ENCODE measurements around the gene PDE3B. TPM values are rescaled to one million over a fixed set of nuclear protein-coding genes. Genes with fewer than 3 reads are reported as not detected.

PDE3B gene
- polyA plus RNA-seq, 1 donor (not counting 4 experiments of a cell fraction or from before 2014, with no cell fraction given), result 0.01 TPM

DNA sequence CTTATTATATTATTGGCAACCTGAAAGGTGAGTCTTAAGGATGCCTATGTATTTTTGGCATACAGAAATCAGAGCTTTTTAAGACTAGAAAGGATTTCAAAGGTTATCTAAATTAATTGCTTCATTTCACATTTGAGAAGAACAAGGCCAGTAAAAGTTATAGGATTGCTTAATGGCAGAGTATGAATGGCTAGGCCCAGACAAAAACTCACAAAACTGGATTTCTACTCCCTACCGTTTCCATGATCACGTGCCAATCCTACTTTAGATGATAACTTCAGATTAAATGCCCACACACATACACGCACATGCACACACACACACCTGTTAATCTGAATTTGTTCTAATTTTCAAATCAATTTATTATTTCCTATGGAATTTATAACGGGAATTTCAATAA is 1.8 kb upstream of the PDE3B start:
- FAIRE-seq (no peak), DNase-seq (ENCODE audit: low read depth, low spot score) (no peak)
- Histone ChIP-seq H3K79me2 (ENCODE audit: control insufficient read depth, insufficient read depth, low read length) (no peaks in the 10 kb centered on the region), H3K27me3 (ENCODE audit: control insufficient read depth, extremely low read depth, insufficient read depth, low read length) (peaks cover 39% of the 10 kb centered on the region), H4K20me1 (ENCODE audit: control insufficient read depth, extremely low read depth, insufficient read depth, low read length) (no peaks in the 10 kb centered on the region), H3K4me3 (ENCODE audit: control insufficient read depth in 2 of 3, extremely low read depth in 1 of 3, insufficient read depth in 2 of 3, low read depth in 1 of 3, low read length in 3 of 3) (no peak overlapping the region), H3K27ac (ENCODE audit: control insufficient read depth, insufficient read depth, low read length) (no peak overlapping the region), H3K9ac (ENCODE audit: control insufficient read depth, extremely low read depth, insufficient read depth, low read length) (no peak overlapping the region), H3K4me1 (ENCODE audit: control insufficient read depth, extremely low read depth, insufficient read depth, low read length) (peaks cover 12% of the 10 kb centered on the region), H3K9me3 (ENCODE audit: control insufficient read depth, low read depth, low read length) (no peaks in the 10 kb centered on the region), H3K9me1 (ENCODE audit: control insufficient read depth, extremely low read depth, insufficient read depth, low read length) (no peaks in the 10 kb centered on the region), H3K36me3 (ENCODE audit: control insufficient read depth in 2 of 2, extremely low read depth in 1 of 2, insufficient read depth in 2 of 2, low read length in 2 of 2) (no peaks in the 10 kb centered on the region), H2AFZ (ENCODE audit: control insufficient read depth, low read length) (no peak overlapping the region), H3K4me2 (ENCODE audit: control insufficient read depth, extremely low read depth, insufficient read depth, low read depth, low read length) (no peak overlapping the region)
- no peak for TF ChIP-seq EZH2 (IDR thresholded peaks at IDR 0.05; ENCODE audit: low read length)
- TF ChIP-seq, protein P1, sequence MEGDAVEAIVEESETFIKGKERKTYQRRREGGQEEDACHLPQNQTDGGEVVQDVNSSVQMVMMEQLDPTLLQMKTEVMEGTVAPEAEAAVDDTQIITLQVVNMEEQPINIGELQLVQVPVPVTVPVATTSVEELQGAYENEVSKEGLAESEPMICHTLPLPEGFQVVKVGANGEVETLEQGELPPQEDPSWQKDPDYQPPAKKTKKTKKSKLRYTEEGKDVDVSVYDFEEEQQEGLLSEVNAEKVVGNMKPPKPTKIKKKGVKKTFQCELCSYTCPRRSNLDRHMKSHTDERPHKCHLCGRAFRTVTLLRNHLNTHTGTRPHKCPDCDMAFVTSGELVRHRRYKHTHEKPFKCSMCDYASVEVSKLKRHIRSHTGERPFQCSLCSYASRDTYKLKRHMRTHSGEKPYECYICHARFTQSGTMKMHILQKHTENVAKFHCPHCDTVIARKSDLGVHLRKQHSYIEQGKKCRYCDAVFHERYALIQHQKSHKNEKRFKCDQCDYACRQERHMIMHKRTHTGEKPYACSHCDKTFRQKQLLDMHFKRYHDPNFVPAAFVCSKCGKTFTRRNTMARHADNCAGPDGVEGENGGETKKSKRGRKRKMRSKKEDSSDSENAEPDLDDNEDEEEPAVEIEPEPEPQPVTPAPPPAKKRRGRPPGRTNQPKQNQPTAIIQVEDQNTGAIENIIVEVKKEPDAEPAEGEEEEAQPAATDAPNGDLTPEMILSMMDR (optimal IDR thresholded peaks at IDR 0.05 in 1 of 3, IDR thresholded peaks at IDR 0.05 in 1 of 3, conservative IDR thresholded peaks at IDR 0.05 in 1 of 3; ENCODE audit: extremely low read depth in 1 of 3, insufficient read depth in 2 of 3, low read length in 3 of 3), result no peak
- dilution Hi-C loops (cut with MboI; ENCODE audit: extremely low pct_ligation_motif_present, low sequenced_read_pairs), result no loop called here

DNA sequence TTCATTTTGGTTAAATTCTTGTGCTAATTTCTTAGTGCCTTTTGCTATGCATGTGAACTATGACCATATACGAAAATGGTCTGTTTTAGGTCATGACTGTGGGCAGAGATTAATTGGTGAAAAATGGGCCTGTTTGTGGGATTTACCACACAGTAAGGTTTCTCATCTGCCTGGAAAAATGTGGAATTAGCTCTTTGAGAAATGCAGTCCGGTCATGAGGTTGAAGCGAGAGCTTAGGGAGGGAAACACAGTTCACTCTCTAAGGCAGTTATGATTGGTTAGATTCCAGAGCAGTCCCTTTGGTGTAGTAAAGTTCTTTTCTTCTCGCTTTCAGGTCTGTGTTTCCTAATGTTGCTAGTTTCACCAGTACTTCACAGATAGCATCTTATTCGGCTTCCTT is 1.2 kb upstream of the PDE3B start:
- Histone ChIP-seq H3K9ac (ENCODE audit: control insufficient read depth, extremely low read depth, insufficient read depth, low read length) (no peak overlapping the region), H2AFZ (ENCODE audit: control insufficient read depth, low read length) (no peak overlapping the region), H3K4me3 (ENCODE audit: control insufficient read depth in 2 of 3, extremely low read depth in 1 of 3, insufficient read depth in 2 of 3, low read depth in 1 of 3, low read length in 3 of 3) (no peak overlapping the region), H3K27me3 (ENCODE audit: control insufficient read depth, extremely low read depth, insufficient read depth, low read length) (peaks cover 39% of the 10 kb centered on the region), H3K9me3 (ENCODE audit: control insufficient read depth, low read depth, low read length) (no peaks in the 10 kb centered on the region), H3K4me2 (ENCODE audit: control insufficient read depth, extremely low read depth, insufficient read depth, low read depth, low read length) (no peak overlapping the region), H4K20me1 (ENCODE audit: control insufficient read depth, extremely low read depth, insufficient read depth, low read length) (no peaks in the 10 kb centered on the region), H3K4me1 (ENCODE audit: control insufficient read depth, extremely low read depth, insufficient read depth, low read length) (peaks cover 12% of the 10 kb centered on the region), H3K36me3 (ENCODE audit: control insufficient read depth in 2 of 2, extremely low read depth in 1 of 2, insufficient read depth in 2 of 2, low read length in 2 of 2) (no peaks in the 10 kb centered on the region), H3K27ac (ENCODE audit: control insufficient read depth, insufficient read depth, low read length) (no peak overlapping the region), H3K79me2 (ENCODE audit: control insufficient read depth, insufficient read depth, low read length) (no peaks in the 10 kb centered on the region), H3K9me1 (ENCODE audit: control insufficient read depth, extremely low read depth, insufficient read depth, low read length) (no peaks in the 10 kb centered on the region)
- FAIRE-seq (no peak), DNase-seq (ENCODE audit: low read depth, low spot score) (no peak)
- TF ChIP-seq, protein P1 (optimal IDR thresholded peaks at IDR 0.05 in 1 of 3, IDR thresholded peaks at IDR 0.05 in 1 of 3, conservative IDR thresholded peaks at IDR 0.05 in 1 of 3; ENCODE audit: extremely low read depth in 1 of 3, insufficient read depth in 2 of 3, low read length in 3 of 3), result no peak
- no peak for TF ChIP-seq EZH2 (IDR thresholded peaks at IDR 0.05; ENCODE audit: low read length)
- dilution Hi-C loops (cut with MboI; ENCODE audit: extremely low pct_ligation_motif_present, low sequenced_read_pairs), result no loop called here

Measured in keratinocyte (primary cell).